NT2/D1 (cell line): ENCODE results near the gene THAP8.
"Not testable (repeated sequence)": the region's sequence is repeated elsewhere in the genome, so short reads cannot be mapped to it uniquely, and the experiment has no call there.

ENCODE experiments used
- DNase-seq: peaks from one replicate; pipeline ENCODE4 v3.0.0-alpha.2; 2011; ENCODE audit warnings: low read depth, low spot score
- H3K27me3 ChIP-seq: 2 replicates; pipeline ENCODE4 v1.6.0; 2011; ENCODE audit warnings: mild to moderate bottlenecking; ENCODE audit not compliant: insufficient read length, insufficient read depth
- H3K36me3 ChIP-seq: 2 replicates; pipeline ENCODE4 v1.6.1; 2011; ENCODE audit warnings: mild to moderate bottlenecking, low read length, mixed read lengths; ENCODE audit not compliant: insufficient read depth, insufficient read length
- H3K4me1 ChIP-seq: 2 replicates; pipeline ENCODE4 v1.5.1; 2011; ENCODE audit not compliant: insufficient read depth, insufficient read length
- H3K4me3 ChIP-seq: 2 replicates; pipeline ENCODE4 v1.5.1; 2011; ENCODE audit warnings: low read depth; ENCODE audit not compliant: insufficient read length
- H3K9ac ChIP-seq: 2 replicates; pipeline ENCODE4 v1.6.0; 2011; ENCODE audit warnings: low read depth; ENCODE audit not compliant: insufficient read length
- H3K9me3 ChIP-seq: 2 replicates; pipeline ENCODE4 v1.5.1; 2011; ENCODE audit warnings: mild to moderate bottlenecking, low read length; ENCODE audit not compliant: insufficient read depth
- SUZ12 ChIP-seq: IDR thresholded peaks from 2 replicates; pipeline ENCODE4 v1.6.1; 2011; ENCODE audit not compliant: insufficient read length, insufficient read depth; ENCODE audit errors: extremely low read depth
- YY1 ChIP-seq: IDR thresholded peaks from 2 replicates; pipeline ENCODE4 v1.6.1; 2011; ENCODE audit not compliant: insufficient read length, insufficient read depth
- ZNF274 ChIP-seq: IDR thresholded peaks from 2 replicates; pipeline ENCODE4 v1.6.1; 2011; ENCODE audit warnings: mild to moderate bottlenecking, low read depth, low read length

Gene THAP8

DNA sequence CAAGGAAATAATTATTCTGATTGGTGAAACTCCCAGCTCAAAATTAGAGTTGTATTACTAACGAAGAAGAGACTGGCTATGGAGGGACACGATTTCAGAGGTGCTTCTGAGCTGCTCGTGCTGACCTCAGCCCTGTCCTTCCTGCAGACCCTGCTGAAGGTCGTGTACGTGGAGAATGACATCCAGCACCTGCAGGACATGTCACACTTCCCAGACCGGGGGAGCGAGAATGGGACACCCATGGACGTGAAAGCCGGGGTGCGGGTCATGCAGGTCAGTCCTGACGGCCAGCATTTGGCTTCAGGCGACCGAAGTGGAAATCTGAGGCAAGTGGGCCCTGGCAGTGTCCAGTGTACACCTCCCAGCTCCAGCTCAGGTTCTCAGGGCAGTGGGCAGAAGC lies 28.8 kb upstream of the THAP8 start:
- Histone ChIP-seq H3K4me1 (no peaks in the 10 kb centered on the region), H3K4me3 (no peak overlapping the region), H3K9ac (no peak overlapping the region), H3K36me3 (peaks cover 60% of the 10 kb centered on the region), H3K9me3 (no peaks in the 10 kb centered on the region), H3K27me3 (no peaks in the 10 kb centered on the region)
- no peak for DNase-seq
- TF ChIP-seq YY1 (no peak), ZNF274 (no peak), SUZ12 (no peak)

DNA sequence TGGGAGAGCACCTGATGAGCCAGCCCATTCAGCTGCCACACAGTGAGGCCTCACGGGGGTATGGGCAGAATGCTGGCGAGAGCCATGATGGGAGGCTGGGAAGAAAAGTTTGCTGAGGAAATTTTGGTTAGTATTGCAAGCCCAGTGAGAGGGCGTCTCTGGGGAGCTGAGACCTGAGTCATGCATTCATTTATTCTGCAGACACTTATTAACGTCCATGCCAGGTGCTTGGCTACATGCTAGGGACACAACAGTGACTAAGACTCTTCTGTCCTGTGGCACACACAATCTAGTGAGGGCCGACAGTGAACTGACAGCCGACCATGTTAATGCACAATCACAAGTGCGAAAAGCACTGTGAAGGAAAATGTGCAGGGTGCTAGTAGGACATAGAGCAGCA lies 27.8 kb upstream of the THAP8 start:
- H3K9ac ChIP-seq: no peak overlapping the region
- TF ChIP-seq SUZ12: no peak
- TF ChIP-seq YY1: no peak
- TF ChIP-seq ZNF274: no peak
- H3K36me3 ChIP-seq: peaks cover 63% of the 10 kb centered on the region
- no peak for DNase-seq
- no peaks in the 10 kb centered on the region for H3K9me3 ChIP-seq
- H3K4me1 ChIP-seq: no peaks in the 10 kb centered on the region
- no peaks in the 10 kb centered on the region for H3K27me3 ChIP-seq
- H3K4me3 ChIP-seq: no peak overlapping the region

GRCh38 chr19:36081385-36081784 lies 27.3 kb upstream of the THAP8 start:
- Histone ChIP-seq H3K9ac (no peak overlapping the region), H3K4me3 (no peak overlapping the region), H3K4me1 (no peaks in the 10 kb centered on the region), H3K27me3 (no peaks in the 10 kb centered on the region), H3K9me3 (no peaks in the 10 kb centered on the region), H3K36me3 (peaks cover 62% of the 10 kb centered on the region)
- TF ChIP-seq SUZ12 (no peak), YY1 (no peak), ZNF274 (no peak)
- DNase-seq: no peak

- H3K4me1 ChIP-seq: no peaks in the 10 kb centered on the region
- no peaks in the 10 kb centered on the region for H3K27me3 ChIP-seq
- no peak overlapping the region for H3K4me3 ChIP-seq
- DNase-seq: no peak
- H3K9me3 ChIP-seq: no peaks in the 10 kb centered on the region
- no peak overlapping the region for H3K9ac ChIP-seq
- TF ChIP-seq SUZ12: no peak
- no peak for TF ChIP-seq ZNF274
- H3K36me3 ChIP-seq: peaks cover 61% of the 10 kb centered on the region
These were observed 25.4 kb upstream of the THAP8 start for GRCh38 chr19:36079389-36079945.

GRCh38 chr19:36073121-36073876 lies 19.2 kb upstream of the THAP8 start:
- Histone ChIP-seq H3K4me3 (no peak overlapping the region), H3K9ac (no peak overlapping the region), H3K36me3 (peaks cover 59% of the 10 kb centered on the region), H3K9me3 (no peaks in the 10 kb centered on the region), H3K4me1 (no peaks in the 10 kb centered on the region), H3K27me3 (no peaks in the 10 kb centered on the region)
- TF ChIP-seq YY1: no peak
- no peak for TF ChIP-seq ZNF274
- no peak for TF ChIP-seq SUZ12
- no peak for DNase-seq

- Histone ChIP-seq H3K36me3 (peaks cover 64% of the 10 kb centered on the region), H3K4me1 (no peaks in the 10 kb centered on the region), H3K9ac (no peak overlapping the region), H3K27me3 (no peaks in the 10 kb centered on the region), H3K4me3 (no peak overlapping the region), H3K9me3 (no peaks in the 10 kb centered on the region; the same call in 1 of the 2 replicates)
- TF ChIP-seq ZNF274 (no peak), SUZ12 (no peak), YY1 (no peak)
- DNase-seq: no peak
These were observed 18.0 kb upstream of the THAP8 start for GRCh38 chr19:36072081-36072480.

DNA sequence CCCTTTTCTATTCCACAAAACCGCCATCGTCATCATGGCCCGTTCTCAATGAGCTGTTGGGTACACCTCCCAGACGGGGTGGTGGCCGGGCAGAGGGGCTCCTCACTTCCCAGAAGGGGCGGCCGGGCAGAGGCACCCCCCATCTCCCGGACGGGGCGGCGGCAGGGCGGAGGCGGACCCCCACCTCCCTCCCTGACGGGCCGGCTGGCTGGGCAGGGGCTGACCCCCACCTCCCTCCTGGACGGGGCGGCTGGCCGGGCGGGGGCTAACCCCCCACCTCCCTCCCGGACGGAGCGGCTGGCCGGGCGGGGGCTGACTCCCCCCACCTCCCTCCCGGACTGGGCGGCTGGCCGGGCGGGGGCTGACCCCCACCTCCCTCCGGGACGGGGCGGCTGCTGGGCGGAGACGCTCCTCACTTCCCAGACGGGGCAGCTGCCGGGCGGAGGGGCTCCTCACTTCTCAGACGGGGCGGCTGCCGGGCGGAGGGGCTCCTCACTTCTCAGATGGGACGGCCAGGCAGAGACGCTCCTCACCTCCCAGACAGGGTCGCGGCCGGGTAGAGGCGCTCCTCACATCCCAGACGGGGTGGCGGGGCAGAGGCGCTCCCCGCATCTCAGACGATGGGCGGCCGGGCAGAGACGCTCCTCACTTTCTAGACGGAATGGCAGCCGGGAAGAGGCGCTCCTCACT lies 14.9 kb upstream of the THAP8 start:
- H3K4me3 ChIP-seq, H3K4me1 ChIP-seq, DNase-seq, H3K27me3 ChIP-seq, H3K9ac ChIP-seq, H3K9me3 ChIP-seq: not testable (repeated sequence)
- H3K36me3 ChIP-seq: peaks cover 72% of the 10 kb centered on the region

DNA sequence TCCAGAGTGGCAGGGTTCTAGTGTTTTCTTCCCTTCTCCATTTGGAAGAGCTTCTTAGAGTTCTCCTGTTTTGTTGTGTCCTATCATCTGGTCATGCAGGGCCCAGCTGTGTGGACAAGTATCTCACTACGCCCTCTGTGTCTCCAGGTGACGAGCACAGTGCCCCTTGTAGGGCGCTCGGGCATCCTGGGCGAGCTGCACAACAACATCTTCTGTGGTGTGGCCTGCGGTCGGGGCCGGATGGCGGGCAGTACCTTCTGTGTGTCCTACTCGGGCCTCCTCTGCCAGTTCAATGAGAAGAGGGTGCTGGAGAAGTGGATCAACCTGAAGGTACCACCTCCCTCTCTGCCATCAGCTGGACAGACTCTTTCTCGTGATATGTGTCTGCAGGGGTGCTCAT lies 13.6 kb upstream of the THAP8 start:
- Histone ChIP-seq H3K27me3 (no peaks in the 10 kb centered on the region), H3K36me3 (peaks cover 67% of the 10 kb centered on the region), H3K4me1 (no peaks in the 10 kb centered on the region), H3K9me3 (no peaks in the 10 kb centered on the region; the same call in 1 of the 2 replicates), H3K4me3 (no peak overlapping the region), H3K9ac (no peak overlapping the region)
- DNase-seq: no peak
- TF ChIP-seq YY1 (no peak), SUZ12 (no peak), ZNF274 (no peak)
